ENCODE measurements around the gene LCA5L. TPM values are rescaled to one million over a fixed set of nuclear protein-coding genes. Genes with fewer than 3 reads are reported as not detected.

The LCA5L gene
- total RNA-seq, 1 experiment from 2014 or later, result 0.46 TPM

GRCh38 chr21:39386194-39386593 is 59.4 kb downstream of the LCA5L start:
- DNase-seq, result peak; percentile 38
- no peak overlapping the region for H2BK120ac ChIP-seq (ENCODE audit: low read depth, low read length, poor library complexity, severe bottlenecking)
- H3K27me3 ChIP-seq (ENCODE audit: insufficient read depth, low read length), result no peaks in the 10 kb centered on the region
- no peak overlapping the region for H2BK15ac ChIP-seq (ENCODE audit: low read depth, low read length)
- H3K56ac ChIP-seq (ENCODE audit: insufficient read length, low read depth, low read length), result no peak overlapping the region
- H4K20me1 ChIP-seq (ENCODE audit: control insufficient read depth, insufficient read depth, insufficient read length), result no peaks in the 10 kb centered on the region
- H4K91ac ChIP-seq (ENCODE audit: insufficient read length, low read depth, low read length), result no peak overlapping the region
- no peaks in the 10 kb centered on the region for H3K23me2 ChIP-seq (ENCODE audit: insufficient read length, low read depth, low read length, poor library complexity, severe bottlenecking)
- no peak overlapping the region for H3K18ac ChIP-seq (ENCODE audit: insufficient read length, low read depth, low read length)
- no peak overlapping the region for H3K27ac ChIP-seq (ENCODE audit: insufficient read length, low read depth, low read length)
- H4K5ac ChIP-seq (ENCODE audit: insufficient read length, low read depth, low read length), result no peak overlapping the region
- H3K36me3 Mint-ChIP-seq (ENCODE audit: insufficient read depth in 1 of 3, low read depth in 3 of 3), result peaks cover 0 to 13% (median 7%) of the 10 kb centered on the region in 3 experiments; a peak in 4 of 7 replicates
- H3K4me3 Mint-ChIP-seq, result no peak overlapping the region
- no peak overlapping the region for H2BK20ac ChIP-seq (ENCODE audit: low read depth, low read length, poor library complexity, severe bottlenecking)
- no peak overlapping the region for H3K4me2 ChIP-seq (ENCODE audit: insufficient read depth, insufficient read length, low read length)
- no peaks in the 10 kb centered on the region for H3K9me3 Mint-ChIP-seq
- peak overlapping the region in 1 of 3 experiments; percentile 88; a peak in 1 of 7 replicates for H3K27ac Mint-ChIP-seq
- H3K9me3 ChIP-seq (ENCODE audit: control insufficient read depth, low read depth, low read length), result no peaks in the 10 kb centered on the region
- no peak overlapping the region for H3T11ph ChIP-seq (ENCODE audit: low read length)
- no peaks in the 10 kb centered on the region; the same call in 1 of the 2 replicates for H3K79me2 ChIP-seq (ENCODE audit: insufficient read depth, low read length)
- no peaks in the 10 kb centered on the region for H3K27me3 Mint-ChIP-seq (ENCODE audit: low read depth)
- TF ChIP-seq CTCF (conservative IDR thresholded peaks at IDR 0.05), result no peak
- H4K8ac ChIP-seq (replicated peaks; ENCODE audit: insufficient read length, low read depth, low read length), result no peak overlapping the region
- no peak overlapping the region for H3K14ac ChIP-seq (ENCODE audit: insufficient read depth, low read length)
- H2BK12ac ChIP-seq (ENCODE audit: insufficient read length, low read depth, low read length), result no peak overlapping the region
- H3K4me1 ChIP-seq (ENCODE audit: insufficient read depth, low read length), result no peaks in the 10 kb centered on the region
- WGBS (ENCODE audit: extremely low coverage, insufficient read length, low lambda C conversion rate), result no CpG with 5 or more reads among the region's 13 CpGs
- no peak overlapping the region for H3K4ac ChIP-seq (ENCODE audit: low read depth, low read length)
- no peak overlapping the region for H3K23ac ChIP-seq (ENCODE audit: insufficient read length, low read depth, low read length)
- peaks cover under 1% of the 10 kb centered on the region for H3K79me1 ChIP-seq (ENCODE audit: insufficient read depth, low read depth, low read length, poor library complexity, severe bottlenecking)
- peaks cover 31 to 38% of the 10 kb centered on the region in 2 experiments for H3K4me1 Mint-ChIP-seq
- no peak overlapping the region for H2BK5ac ChIP-seq (ENCODE audit: insufficient read length, low read length)
- no peak overlapping the region for H2AK5ac ChIP-seq (ENCODE audit: insufficient read length, low read length)
- no peak overlapping the region for H2AFZ ChIP-seq (ENCODE audit: low read length)
- no peak overlapping the region for H3K9ac ChIP-seq (ENCODE audit: extremely low read depth, insufficient read length, low read length)

Data from H9 (cell line).